HepG2 (cell line): ENCODE data around the gene ADAMTS14.
"Not testable (repeated sequence)": the region's sequence is repeated elsewhere in the genome, so short reads cannot be mapped to it uniquely, and the experiment has no call there.

Source experiments
- CAMTA2 ChIP-seq: sonication (generic); formaldehyde crosslinking; IDR thresholded peaks from 2 replicates; pipeline ENCODE4 v1.4.0; 2020; ENCODE audit warnings: mild to moderate bottlenecking, missing genetic modification reagents, borderline replicate concordance
- KAT7 ChIP-seq: IDR thresholded peaks from 2 replicates; pipeline ENCODE4 v1.6.1; 2018; ENCODE audit warnings: borderline replicate concordance, missing compliant biosample characterization
- MAZ ChIP-seq, 2 experiments: sonication (generic) in 1 of 2; formaldehyde crosslinking in 1 of 2; IDR thresholded peaks; 2 replicates each; pipeline versions ENCODE4 v1.5.0 to v1.6.1; 2012 to 2020; ENCODE audit warnings: low read depth in 2 of 2, mild to moderate bottlenecking in 2 of 2, borderline replicate concordance in 1 of 2, improper control_type of control experiment in 1 of 2, low read length in 1 of 2, missing genetic modification reagents in 1 of 2, moderate library complexity in 1 of 2
- NR2C2 ChIP-seq: sonication (generic); formaldehyde crosslinking; IDR thresholded peaks from 2 replicates; pipeline ENCODE4 v1.4.0; 2020; ENCODE audit warnings: missing genetic modification reagents, mild to moderate bottlenecking, moderate library complexity, borderline replicate concordance
- POLR2A ChIP-seq, 2 experiments: IDR thresholded peaks; 2 replicates each; pipeline ENCODE4 v1.6.1; 2011; ENCODE audit warnings: low read depth in 2 of 2, low read length in 2 of 2, mild to moderate bottlenecking in 1 of 2, moderate library complexity in 1 of 2; ENCODE audit not compliant: insufficient read depth in 1 of 2
- POLR2AphosphoS5 ChIP-seq: IDR thresholded peaks from 2 replicates; pipeline ENCODE4 v1.6.1; 2012; ENCODE audit warnings: low read depth, low read length
- SUZ12 ChIP-seq: fragments of 150-350 bp; IDR thresholded peaks from 2 replicates; pipeline ENCODE4 v1.6.1; 2014; ENCODE audit warnings: low read depth, low read length
- ZNF3 ChIP-seq: IDR thresholded peaks from 2 replicates; pipeline ENCODE4 v1.7.0; 2017; ENCODE audit warnings: inconsistent platforms
- TF ChIP-seq, protein P1 (sequence below): conservative IDR thresholded peaks from 2 replicates; pipeline ENCODE4 v1.6.1; 2018; ENCODE audit warnings: missing genetic modification reagents
- TF ChIP-seq, protein P2 (sequence below): sonication (generic); formaldehyde crosslinking; conservative IDR thresholded peaks from 2 replicates; pipeline ENCODE4 v1.4.0; 2020; ENCODE audit warnings: missing genetic modification reagents

DNA sequence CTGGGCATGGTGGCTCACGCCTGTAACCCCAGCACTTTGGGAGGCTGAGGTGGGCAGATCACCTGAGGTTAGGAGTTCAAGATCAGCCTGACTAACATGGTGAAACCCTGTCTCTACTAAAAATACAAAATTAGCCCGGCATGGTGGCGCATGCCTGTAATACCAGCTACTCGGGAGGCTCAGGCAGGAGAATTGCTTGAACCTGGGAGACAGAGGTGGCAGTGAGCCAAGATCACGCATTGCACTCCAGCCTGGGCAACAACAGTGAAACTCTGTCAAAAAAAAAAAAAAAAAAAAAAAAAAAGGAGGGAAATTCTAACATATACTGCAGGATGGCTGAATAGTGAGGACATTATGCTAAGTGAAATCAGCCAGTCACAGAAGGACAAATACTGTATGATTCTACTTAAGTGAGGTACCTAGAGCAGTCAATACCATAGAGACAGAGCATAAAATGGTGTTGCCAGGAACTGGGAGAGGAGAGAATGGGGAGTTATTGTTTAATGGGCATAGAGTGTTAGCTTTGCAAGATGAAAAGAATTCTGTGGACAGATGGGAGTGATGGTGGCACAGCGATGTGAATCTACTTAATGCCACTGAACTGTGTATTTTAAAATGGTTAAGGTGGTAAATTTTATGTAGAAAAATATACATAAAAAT is 95.8 kb downstream of the ADAMTS14 start:
- not testable (repeated sequence) for TF ChIP-seq SUZ12; NR2C2 (CRISPR knock-in tag); POLR2A (IDR thresholded peaks at IDR 0.05; ENCODE audit: insufficient read depth in 1 of 2, low read depth in 2 of 2, low read length in 2 of 2); CAMTA2 (CRISPR knock-in tag); POLR2AphosphoS5; MAZ (IDR thresholded peaks at IDR 0.05; ENCODE audit: borderline replicate concordance, low read depth, low read length); MAZ (CRISPR knock-in tag; IDR thresholded peaks at IDR 0.05; ENCODE audit: low read depth); KAT7 (CRISPR knock-in tag); ZNF3 (CRISPR knock-in tag)
- TF ChIP-seq, protein P1, sequence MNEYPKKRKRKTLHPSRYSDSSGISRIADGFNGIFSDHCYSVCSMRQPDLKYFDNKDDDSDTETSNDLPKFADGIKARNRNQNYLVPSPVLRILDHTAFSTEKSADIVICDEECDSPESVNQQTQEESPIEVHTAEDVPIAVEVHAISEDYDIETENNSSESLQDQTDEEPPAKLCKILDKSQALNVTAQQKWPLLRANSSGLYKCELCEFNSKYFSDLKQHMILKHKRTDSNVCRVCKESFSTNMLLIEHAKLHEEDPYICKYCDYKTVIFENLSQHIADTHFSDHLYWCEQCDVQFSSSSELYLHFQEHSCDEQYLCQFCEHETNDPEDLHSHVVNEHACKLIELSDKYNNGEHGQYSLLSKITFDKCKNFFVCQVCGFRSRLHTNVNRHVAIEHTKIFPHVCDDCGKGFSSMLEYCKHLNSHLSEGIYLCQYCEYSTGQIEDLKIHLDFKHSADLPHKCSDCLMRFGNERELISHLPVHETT (CRISPR knock-in tag): not testable (repeated sequence)
- TF ChIP-seq, protein P2, sequence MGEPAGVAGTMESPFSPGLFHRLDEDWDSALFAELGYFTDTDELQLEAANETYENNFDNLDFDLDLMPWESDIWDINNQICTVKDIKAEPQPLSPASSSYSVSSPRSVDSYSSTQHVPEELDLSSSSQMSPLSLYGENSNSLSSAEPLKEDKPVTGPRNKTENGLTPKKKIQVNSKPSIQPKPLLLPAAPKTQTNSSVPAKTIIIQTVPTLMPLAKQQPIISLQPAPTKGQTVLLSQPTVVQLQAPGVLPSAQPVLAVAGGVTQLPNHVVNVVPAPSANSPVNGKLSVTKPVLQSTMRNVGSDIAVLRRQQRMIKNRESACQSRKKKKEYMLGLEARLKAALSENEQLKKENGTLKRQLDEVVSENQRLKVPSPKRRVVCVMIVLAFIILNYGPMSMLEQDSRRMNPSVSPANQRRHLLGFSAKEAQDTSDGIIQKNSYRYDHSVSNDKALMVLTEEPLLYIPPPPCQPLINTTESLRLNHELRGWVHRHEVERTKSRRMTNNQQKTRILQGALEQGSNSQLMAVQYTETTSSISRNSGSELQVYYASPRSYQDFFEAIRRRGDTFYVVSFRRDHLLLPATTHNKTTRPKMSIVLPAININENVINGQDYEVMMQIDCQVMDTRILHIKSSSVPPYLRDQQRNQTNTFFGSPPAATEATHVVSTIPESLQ: not testable (repeated sequence)
